GM12891 (cell line): ENCODE data around the gene PACS2.

ENCODE experiments used
- POLR2A ChIP-seq: IDR thresholded peaks from 2 replicates; pipeline ENCODE4 v1.6.1; 2011; ENCODE audit warnings: low read depth, low read length, control low read depth
- POLR2AphosphoS5 ChIP-seq: IDR thresholded peaks from 2 replicates; pipeline ENCODE4 v1.6.1; 2011; ENCODE audit warnings: low read depth, low read length, control low read depth
- TAF1 ChIP-seq: IDR thresholded peaks from 2 replicates; pipeline ENCODE4 v1.6.1; 2011; ENCODE audit warnings: low read depth, low read length, control low read depth

DNA sequence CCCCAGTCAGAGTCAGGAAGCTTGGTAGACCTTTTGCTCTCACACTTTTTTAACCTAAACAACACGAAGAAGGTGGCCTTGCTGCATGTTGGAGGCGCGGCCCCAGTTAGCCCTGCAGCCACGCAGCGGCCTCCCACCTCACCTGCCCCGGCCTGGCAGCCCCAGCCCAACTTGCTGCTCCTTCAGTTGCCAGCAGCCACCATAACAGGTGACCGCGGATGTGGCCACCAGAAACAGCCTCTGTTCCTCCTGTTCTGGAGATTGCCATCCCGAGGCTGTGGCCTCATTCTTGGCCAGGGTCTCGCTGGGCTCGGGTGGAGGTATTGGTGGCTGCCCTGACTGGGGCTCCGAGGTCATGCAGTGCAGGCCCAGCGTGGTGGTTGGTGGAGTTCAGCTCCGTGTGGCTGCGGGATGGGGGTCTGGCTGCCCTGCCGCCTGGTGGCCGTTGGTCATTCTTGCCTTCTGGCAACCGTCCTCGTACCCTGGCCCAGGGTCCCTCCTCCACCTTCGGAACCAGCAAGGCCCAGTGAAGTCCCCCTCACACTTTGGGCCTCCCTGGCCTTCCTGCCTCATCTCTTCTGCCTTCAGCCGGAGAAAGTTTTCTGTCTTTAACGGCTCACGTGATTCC lies 63.1 kb downstream of the PACS2 start:
- no peak for TF ChIP-seq POLR2A
- TF ChIP-seq TAF1 = no peak
- TF ChIP-seq POLR2AphosphoS5 = no peak
